AG09319 (cell line): ENCODE data around the gene FHAD1.

Experiments
- DNase-seq: peaks from one replicate; pipeline ENCODE4 v3.0.0-alpha.2; 2010; ENCODE audit warnings: low read depth; ENCODE audit errors: extremely low read depth
- TF ChIP-seq, protein P1 (sequence below): IDR thresholded peaks from 2 replicates; pipeline ENCODE4 v1.5.1; 2011; ENCODE audit warnings: low read depth, mild to moderate bottlenecking, inconsistent platforms, low read length, moderate library complexity

The FHAD1 gene

DNA sequence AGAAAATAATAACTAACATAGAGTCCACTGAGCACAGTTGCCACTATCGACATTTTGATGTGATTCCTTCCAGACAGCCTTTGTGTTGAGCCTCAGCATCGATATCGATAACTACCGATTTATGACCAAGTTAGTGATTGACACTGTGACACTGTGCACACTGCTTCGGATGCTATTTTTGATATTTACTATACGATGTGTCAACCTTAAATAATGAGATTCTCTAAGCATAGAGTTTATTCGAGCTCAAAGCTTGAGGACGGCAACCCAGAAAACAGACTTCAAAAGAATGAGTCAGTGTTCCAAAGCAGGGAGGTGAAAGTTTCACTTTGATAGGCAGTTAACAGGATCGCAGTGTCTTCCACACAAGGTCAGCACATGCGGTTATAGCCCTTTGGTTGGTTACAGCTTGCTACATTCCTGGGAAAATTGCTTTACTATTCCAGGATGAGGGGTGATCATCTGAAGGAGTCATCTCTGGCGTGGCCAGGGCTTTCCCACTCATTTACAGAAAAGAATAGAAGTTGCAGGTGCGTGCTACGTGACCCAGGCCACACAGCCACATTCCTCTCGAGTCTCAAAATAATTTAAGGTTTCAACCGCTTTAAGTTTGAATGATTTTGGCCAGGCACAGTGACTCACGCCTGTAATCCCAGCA lies 109.1 kb downstream of the FHAD1 start:
- DNase-seq = no peak

DNA sequence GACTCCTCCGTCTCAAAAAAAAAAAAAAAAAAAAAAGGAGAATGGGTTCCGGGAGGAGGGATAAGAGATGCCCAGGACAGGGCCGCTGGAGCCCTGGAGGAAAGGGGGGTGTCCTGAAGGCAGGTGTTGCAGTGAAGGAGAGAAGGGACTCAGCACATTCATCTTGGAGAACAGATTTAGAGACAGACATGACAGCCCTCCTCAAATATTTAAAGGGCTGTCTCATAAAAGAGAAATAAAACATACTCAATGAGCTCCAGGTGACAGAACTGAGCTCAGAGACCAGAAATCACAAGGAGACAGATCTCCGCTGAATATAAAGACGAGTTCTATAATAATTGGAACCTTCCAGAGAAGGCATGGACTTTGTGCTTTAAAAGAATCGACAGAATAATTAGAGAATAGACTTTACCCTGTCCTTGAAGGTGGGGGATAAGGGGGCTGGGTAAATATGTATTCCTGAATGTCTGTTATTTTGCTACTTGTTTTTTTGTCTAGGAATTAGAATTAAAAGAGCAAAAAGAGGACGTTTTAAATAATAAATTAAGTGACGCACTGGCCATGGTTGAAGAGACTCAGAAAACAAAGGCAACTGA lies 110.7 kb downstream of the FHAD1 start:
- no peak for DNase-seq
- TF ChIP-seq, protein P1, sequence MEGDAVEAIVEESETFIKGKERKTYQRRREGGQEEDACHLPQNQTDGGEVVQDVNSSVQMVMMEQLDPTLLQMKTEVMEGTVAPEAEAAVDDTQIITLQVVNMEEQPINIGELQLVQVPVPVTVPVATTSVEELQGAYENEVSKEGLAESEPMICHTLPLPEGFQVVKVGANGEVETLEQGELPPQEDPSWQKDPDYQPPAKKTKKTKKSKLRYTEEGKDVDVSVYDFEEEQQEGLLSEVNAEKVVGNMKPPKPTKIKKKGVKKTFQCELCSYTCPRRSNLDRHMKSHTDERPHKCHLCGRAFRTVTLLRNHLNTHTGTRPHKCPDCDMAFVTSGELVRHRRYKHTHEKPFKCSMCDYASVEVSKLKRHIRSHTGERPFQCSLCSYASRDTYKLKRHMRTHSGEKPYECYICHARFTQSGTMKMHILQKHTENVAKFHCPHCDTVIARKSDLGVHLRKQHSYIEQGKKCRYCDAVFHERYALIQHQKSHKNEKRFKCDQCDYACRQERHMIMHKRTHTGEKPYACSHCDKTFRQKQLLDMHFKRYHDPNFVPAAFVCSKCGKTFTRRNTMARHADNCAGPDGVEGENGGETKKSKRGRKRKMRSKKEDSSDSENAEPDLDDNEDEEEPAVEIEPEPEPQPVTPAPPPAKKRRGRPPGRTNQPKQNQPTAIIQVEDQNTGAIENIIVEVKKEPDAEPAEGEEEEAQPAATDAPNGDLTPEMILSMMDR = no peak

More for the DNA sequence above, 109.1 kb downstream of the FHAD1 start:
- TF ChIP-seq, protein P1 = no peak

DNA sequence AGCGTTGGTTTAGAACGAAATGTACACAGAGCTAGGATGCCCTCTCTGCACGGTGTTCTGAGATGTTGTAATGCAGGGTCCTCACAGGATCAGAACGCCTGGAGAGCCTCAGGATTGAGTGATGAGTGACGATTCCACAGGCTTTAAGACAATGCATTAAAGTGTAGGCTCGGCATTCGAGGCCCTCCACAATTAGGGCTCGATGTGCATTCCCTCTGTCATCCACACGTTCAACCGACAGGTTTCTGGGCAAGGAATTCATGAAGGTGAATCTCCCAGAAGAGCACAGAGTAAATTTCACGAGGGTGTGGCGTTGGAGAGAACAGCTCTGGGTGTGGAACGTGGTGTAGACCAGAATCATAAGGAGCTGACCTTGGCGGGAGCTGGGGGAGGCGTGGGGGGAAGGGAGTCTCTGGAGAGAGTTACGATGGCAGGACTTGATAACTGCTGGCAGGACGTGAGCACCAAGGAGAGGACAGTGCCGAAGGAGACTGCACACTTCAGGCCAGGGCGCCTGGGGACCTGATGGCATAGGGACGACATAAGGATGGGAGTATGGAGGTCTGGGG lies 111.6 kb downstream of the FHAD1 start:
- no peak for DNase-seq
- TF ChIP-seq, protein P1 = no peak

DNA sequence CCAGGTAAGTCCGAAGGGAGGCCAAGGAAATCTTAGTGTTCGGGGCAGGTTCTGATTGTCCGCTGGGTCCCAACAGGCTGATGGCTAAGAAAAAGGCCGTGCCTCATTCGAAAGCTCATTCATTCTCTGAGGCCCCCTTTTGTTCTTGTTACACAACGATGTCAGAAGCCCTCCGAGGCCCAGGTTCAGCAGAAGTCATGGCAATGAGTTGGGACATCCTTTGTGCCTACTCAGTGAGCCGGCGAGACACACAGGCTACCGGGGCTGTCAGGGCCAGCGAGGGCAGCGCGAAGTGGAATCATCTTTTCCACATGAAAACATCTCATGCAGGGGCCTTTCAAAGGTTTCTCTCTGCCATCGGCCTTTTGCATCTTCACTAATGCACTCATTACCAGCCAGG lies 113.7 kb downstream of the FHAD1 start:
- no peak for DNase-seq
- TF ChIP-seq, protein P1 = no peak

DNA sequence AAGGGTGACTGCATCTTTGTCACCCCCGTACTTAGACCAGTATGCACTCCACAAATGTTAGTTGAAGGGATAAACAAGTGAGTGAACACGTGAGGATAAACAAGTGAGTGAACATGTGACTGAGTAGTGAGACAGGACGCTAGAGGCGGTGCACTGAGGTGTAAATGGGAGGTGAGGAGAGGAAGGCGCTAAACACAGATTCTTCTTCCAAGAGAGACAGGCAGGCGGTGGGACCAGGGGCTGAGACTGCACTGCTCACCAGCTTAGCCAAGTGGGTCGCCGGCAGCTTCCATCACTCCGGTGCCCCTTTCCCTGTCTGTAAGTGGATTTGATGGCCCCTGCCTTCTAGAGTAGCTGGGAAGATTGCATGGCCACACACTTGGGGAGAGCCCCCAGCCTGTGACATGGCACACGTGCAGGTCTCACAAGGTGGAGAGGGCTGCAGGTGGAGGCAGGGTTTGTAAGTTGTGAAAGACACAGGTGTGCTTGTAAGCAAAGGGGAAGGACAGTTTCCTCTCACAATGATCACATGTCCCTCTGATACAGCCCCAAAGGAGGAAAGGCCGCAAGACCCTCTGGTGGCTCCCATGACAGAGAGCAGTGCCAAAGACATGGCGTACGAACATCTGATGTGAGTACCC lies 115.2 kb downstream of the FHAD1 start:
- TF ChIP-seq, protein P1 = no peak
- DNase-seq = no peak

DNA sequence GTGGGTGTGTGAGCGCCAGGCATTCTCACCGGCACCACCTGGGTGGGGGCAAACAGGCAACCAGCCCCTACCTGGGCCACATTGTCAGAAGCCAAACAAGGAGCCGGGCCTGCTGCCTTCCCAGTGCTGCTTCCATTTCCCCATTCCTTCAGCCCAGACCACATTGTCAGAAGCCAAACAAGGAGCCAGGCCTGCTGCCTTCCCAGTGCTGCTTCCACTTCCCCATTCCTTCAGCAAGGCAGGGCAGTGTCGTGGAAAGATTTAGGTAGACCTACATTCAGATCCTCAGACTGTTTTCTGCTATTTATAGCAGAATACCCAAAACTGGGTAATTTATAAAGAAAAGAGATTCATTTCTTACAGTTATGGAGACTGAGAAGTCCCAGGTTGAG lies 115.7 kb downstream of the FHAD1 start:
- no peak for DNase-seq
- TF ChIP-seq, protein P1 = no peak

DNA sequence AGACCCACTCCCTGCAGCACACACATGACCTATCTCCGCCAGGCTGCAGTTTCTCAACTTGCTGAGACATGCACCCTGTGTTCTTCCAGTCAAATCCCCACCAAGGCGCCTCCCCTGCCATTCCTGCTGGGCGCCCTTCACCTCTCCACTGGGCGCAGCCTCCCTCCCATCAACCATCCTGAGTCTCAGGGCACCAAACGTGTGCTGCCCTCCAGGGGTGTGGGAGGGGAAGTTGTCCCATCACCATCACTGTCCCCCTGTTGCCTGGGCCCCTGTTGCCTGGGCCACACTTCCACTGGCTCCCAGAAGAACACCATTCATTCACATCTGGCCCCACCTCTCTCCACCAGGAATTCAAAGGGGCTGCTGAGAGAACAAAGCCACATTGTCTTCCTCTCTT lies 117.7 kb downstream of the FHAD1 start:
- TF ChIP-seq, protein P1 = no peak
- no peak for DNase-seq
